ENCODE measurements around the gene TIMP2. TPM values are rescaled to one million over a fixed set of nuclear protein-coding genes. Genes with fewer than 3 reads are reported as not detected.

Gene TIMP2
- total and polyA plus RNA-seq, 2 of the 13 experiments (the other 11 are each of a cell fraction or from before 2014, with no cell fraction given) = 3.8 to 8.5 TPM

DNA sequence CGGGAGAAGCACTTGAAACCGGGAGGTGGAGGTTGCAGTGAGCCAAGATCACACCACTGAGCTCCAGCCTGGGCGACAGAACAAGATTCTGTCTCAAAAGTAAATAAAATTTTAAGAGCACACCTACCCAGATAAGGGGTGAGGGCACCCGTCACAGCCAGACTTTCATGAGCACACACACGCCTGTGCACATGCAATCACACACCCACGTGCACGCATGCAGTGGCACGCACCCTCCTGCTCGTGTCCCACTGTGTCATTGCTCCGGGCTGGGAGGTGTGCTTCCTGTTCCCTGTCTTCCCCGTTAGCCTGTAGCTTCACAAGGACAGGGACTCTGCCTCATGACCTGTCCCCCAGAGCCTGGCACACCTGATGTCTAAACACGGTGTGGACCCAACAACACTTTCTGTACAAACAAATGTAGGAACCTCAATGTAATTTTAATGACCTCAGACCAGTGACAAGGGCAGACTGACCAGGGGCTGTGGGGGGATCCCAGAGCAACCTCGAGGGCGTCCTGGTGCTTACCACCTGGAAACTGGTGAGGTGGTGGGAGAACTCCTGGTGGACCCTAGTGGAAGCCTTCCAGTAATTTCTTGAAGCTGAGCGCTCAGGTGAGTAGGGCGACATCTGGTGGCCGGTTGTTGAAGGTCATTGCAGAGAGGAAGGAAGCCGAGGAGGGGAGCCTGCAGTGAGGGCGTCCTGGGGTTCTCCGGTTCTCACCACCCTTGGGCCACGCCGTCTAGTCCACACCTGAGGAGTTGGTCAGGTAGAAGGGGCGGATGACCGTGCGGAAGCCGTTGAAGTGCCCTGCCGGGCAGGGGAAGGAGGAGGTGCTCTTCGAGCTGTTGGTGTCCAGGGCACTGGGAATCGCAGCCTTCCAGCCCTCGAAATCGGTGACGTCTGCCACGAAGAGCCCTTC is 45.9 kb upstream of the TIMP2 start (continued):
- no peak for TF ChIP-seq HOXD1 (CRISPR knock-in tag; IDR thresholded peaks at IDR 0.05)
- TF ChIP-seq KLF6 (CRISPR knock-in tag; IDR thresholded peaks at IDR 0.05) = 0 out of 2 replicates have a peak, but pooled peaks have one; percentile 54
- 0 out of 2 replicates have a peak, but pooled peaks have one; percentile 35 for TF ChIP-seq ZNF317 (CRISPR knock-in tag; IDR thresholded peaks at IDR 0.05)
- no peak for TF ChIP-seq GTF2F1 (IDR thresholded peaks at IDR 0.05; ENCODE audit: low read length)
- TF ChIP-seq, protein P1, sequence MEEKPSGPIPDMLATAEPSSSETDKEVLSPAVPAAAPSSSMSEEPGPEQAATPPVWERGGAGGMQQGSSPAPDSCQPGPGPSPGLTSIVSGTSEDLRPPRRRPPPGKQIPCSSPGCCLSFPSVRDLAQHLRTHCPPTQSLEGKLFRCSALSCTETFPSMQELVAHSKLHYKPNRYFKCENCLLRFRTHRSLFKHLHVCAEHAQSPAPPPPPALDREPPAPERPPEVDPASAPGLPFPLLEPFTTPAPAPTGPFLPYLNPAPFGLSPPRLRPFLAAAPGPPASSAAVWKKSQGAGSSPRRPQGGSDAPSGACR (CRISPR knock-in tag; IDR thresholded peaks at IDR 0.05) = no peak; the same call in 1 of the 2 replicates
- no peak for TF ChIP-seq IKZF4 (CRISPR knock-in tag; IDR thresholded peaks at IDR 0.05; ENCODE audit: borderline replicate concordance, low read depth, not compliant biosample characterization)
- TF ChIP-seq RNF2 (conservative IDR thresholded peaks at IDR 0.05; ENCODE audit: low read depth) = no peak
- TF ChIP-seq ZFP1 (CRISPR knock-in tag; IDR thresholded peaks at IDR 0.05) = 0 out of 2 replicates have a peak, but pooled peaks have one; percentile 33
- TF ChIP-seq ZNF567 (CRISPR knock-in tag; IDR thresholded peaks at IDR 0.05; ENCODE audit: borderline replicate concordance) = 0 out of 2 replicates have a peak, but pooled peaks have one; percentile 46
- TF ChIP-seq CBX5 (CRISPR knock-in tag; IDR thresholded peaks at IDR 0.05; ENCODE audit: borderline replicate concordance) = peak; percentile 83; the same call in 1 of the 2 replicates
- peak; percentile 52 for TF ChIP-seq BCL6 (CRISPR knock-in tag; IDR thresholded peaks at IDR 0.05)
- TF ChIP-seq ELF1 (CRISPR knock-in tag; IDR thresholded peaks at IDR 0.05) = no peak; the same call in 1 of the 2 replicates
- TF ChIP-seq, protein P2, sequence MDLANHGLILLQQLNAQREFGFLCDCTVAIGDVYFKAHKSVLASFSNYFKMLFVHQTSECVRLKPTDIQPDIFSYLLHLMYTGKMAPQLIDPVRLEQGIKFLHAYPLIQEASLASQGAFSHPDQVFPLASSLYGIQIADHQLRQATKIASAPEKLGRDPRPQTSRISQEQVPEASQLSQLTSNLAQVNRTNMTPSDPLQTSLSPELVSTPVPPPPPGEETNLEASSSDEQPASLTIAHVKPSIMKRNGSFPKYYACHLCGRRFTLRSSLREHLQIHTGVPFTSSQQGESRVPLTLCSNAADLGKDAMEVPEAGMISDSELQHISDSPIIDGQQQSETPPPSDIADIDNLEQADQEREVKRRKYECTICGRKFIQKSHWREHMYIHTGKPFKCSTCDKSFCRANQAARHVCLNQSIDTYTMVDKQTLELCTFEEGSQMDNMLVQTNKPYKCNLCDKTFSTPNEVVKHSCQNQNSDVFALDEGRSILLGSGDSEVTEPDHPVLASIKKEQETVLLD (CRISPR knock-in tag; IDR thresholded peaks at IDR 0.05; ENCODE audit: low read depth) = no peak
- peak; percentile 48; the same call in 1 of the 2 replicates for TF ChIP-seq KMT2A (CRISPR knock-in tag; IDR thresholded peaks at IDR 0.05)
- TF ChIP-seq, protein P3, sequence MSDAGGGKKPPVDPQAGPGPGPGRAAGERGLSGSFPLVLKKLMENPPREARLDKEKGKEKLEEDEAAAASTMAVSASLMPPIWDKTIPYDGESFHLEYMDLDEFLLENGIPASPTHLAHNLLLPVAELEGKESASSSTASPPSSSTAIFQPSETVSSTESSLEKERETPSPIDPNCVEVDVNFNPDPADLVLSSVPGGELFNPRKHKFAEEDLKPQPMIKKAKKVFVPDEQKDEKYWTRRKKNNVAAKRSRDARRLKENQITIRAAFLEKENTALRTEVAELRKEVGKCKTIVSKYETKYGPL (CRISPR knock-in tag; IDR thresholded peaks at IDR 0.05) = no peak
- TF ChIP-seq, protein P4, sequence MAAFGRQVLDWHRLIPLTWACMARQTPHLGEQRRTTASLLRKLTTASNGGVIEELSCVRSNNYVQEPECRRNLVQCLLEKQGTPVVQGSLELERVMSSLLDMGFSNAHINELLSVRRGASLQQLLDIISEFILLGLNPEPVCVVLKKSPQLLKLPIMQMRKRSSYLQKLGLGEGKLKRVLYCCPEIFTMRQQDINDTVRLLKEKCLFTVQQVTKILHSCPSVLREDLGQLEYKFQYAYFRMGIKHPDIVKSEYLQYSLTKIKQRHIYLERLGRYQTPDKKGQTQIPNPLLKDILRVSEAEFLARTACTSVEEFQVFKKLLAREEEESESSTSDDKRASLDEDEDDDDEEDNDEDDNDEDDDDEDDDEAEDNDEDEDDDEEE (CRISPR knock-in tag; IDR thresholded peaks at IDR 0.05) = no peak
- no peak for TF ChIP-seq ZNF790 (CRISPR knock-in tag; IDR thresholded peaks at IDR 0.05; ENCODE audit: borderline replicate concordance)
- TF ChIP-seq ZNF605 (CRISPR knock-in tag; IDR thresholded peaks at IDR 0.05) = 0 out of 2 replicates have a peak, but pooled peaks have one; percentile 8
- peak; percentile 44; the same call in 1 of the 2 replicates for TF ChIP-seq ZBTB21 (CRISPR knock-in tag; IDR thresholded peaks at IDR 0.05)
- no peak for TF ChIP-seq NFE2 (CRISPR knock-in tag; IDR thresholded peaks at IDR 0.05)
- TF ChIP-seq, protein P5, sequence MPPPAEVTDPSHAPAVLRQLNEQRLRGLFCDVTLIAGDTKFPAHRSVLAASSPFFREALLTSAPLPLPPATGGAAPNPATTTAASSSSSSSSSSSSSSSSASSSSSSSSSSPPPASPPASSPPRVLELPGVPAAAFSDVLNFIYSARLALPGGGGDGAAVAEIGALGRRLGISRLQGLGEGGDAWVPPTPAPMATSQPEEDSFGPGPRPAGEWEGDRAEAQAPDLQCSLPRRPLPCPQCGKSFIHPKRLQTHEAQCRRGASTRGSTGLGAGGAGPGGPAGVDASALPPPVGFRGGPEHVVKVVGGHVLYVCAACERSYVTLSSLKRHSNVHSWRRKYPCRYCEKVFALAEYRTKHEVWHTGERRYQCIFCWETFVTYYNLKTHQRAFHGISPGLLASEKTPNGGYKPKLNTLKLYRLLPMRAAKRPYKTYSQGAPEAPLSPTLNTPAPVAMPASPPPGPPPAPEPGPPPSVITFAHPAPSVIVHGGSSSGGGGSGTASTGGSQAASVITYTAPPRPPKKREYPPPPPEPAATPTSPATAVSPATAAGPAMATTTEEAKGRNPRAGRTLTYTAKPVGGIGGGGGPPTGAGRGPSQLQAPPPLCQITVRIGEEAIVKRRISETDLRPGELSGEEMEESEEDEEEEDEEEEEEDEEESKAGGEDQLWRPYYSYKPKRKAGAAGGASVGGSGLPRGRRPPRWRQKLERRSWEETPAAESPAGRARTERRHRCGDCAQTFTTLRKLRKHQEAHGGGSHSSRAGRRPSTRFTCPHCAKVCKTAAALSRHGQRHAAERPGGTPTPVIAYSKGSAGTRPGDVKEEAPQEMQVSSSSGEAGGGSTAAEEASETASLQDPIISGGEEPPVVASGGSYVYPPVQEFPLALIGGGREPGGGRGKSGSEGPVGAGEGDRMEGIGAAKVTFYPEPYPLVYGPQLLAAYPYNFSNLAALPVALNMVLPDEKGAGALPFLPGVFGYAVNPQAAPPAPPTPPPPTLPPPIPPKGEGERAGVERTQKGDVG (CRISPR knock-in tag; IDR thresholded peaks at IDR 0.05; ENCODE audit: borderline replicate concordance) = no peak
- TF ChIP-seq ZNF367 (CRISPR knock-in tag; IDR thresholded peaks at IDR 0.05; ENCODE audit: borderline replicate concordance) = no peak
